ENCODE results near the gene GPATCH1.
A peak's percentile ranks its signal among the peaks of the same experiment; 100 is the strongest.

The GPATCH1 gene

GRCh38 chr19:33063356-33063752, 17.6 kb upstream of the GPATCH1 start:
- no peak overlapping the region for H3K4me3 ChIP-seq (ENCODE audit: low read depth in 1 of 2, low read length in 1 of 2)
- H3K36me3 ChIP-seq = no peaks in the 10 kb centered on the region
- no peaks in the 10 kb centered on the region for H3K9me3 ChIP-seq
- H3K27ac ChIP-seq = no peak overlapping the region
- TF ChIP-seq CTCF (IDR thresholded peaks at IDR 0.05) = no peak
- H3K4me1 ChIP-seq (ENCODE audit: control insufficient read depth in 1 of 2, insufficient read depth in 1 of 2, low read depth in 1 of 2, low read length in 1 of 2) = peaks cover 0 to 11% of the 10 kb centered on the region in 2 experiments
- peaks cover 90% of the 10 kb centered on the region for H3K27me3 ChIP-seq

- Histone ChIP-seq H3K36me3 (no peaks in the 10 kb centered on the region), H3K27ac (no peak overlapping the region), H3K4me1 (ENCODE audit: control insufficient read depth in 1 of 2, insufficient read depth in 1 of 2, low read depth in 1 of 2, low read length in 1 of 2) (peaks cover 0 to 11% of the 10 kb centered on the region in 2 experiments), H3K27me3 (peaks cover 92% of the 10 kb centered on the region), H3K4me3 (ENCODE audit: low read depth in 1 of 2, low read length in 1 of 2) (no peak overlapping the region), H3K9me3 (no peaks in the 10 kb centered on the region)
- no peak for TF ChIP-seq CTCF (IDR thresholded peaks at IDR 0.05)
These were observed 17.1 kb upstream of the GPATCH1 start for GRCh38 chr19:33063753-33064457.

- Histone ChIP-seq H3K27ac (no peak overlapping the region), H3K36me3 (no peaks in the 10 kb centered on the region), H3K4me1 (ENCODE audit: control insufficient read depth in 1 of 2, insufficient read depth in 1 of 2, low read depth in 1 of 2, low read length in 1 of 2) (peaks cover 0 to 11% of the 10 kb centered on the region in 2 experiments), H3K4me3 (ENCODE audit: low read depth in 1 of 2, low read length in 1 of 2) (peak overlapping the region in 1 of 2 experiments; percentile 24), H3K27me3 (peaks cover 96% of the 10 kb centered on the region), H3K9me3 (no peaks in the 10 kb centered on the region)
- TF ChIP-seq CTCF (IDR thresholded peaks at IDR 0.05) = no peak
These were observed 16.6 kb upstream of the GPATCH1 start for GRCh38 chr19:33064458-33064791.

- Histone ChIP-seq H3K9me3 (no peaks in the 10 kb centered on the region), H3K27ac (no peak within 1 kb of the TSS), H3K4me1 (ENCODE audit: control insufficient read depth in 1 of 2, insufficient read depth in 1 of 2, low read depth in 1 of 2, low read length in 1 of 2) (peaks cover 0 to 11% of the 10 kb centered on the region in 2 experiments), H3K27me3 (peaks cover 99% of the 10 kb centered on the region), H3K36me3 (no peaks in the 10 kb centered on the region), H3K4me3 (ENCODE audit: low read depth in 1 of 2, low read length in 1 of 2) (peak within 1 kb of the TSS in 1 of 2 experiments; percentile 24)
- no peak for TF ChIP-seq CTCF (IDR thresholded peaks at IDR 0.05)
These were observed 16.0 kb upstream of the GPATCH1 start, which contains the start of gene RHPN2 for GRCh38 chr19:33064792-33065550. Gene RHPN2 (minus strand): TSS chr19:33064888. CDS start chr19:33064852, 36 bp downstream.

- H3K9me3 ChIP-seq = no peaks in the 10 kb centered on the region
- H3K36me3 ChIP-seq = no peaks in the 10 kb centered on the region
- H3K27me3 ChIP-seq = peaks cover 89% of the 10 kb centered on the region
- H3K27ac ChIP-seq = no peak overlapping the region
- no peak overlapping the region for H3K4me3 ChIP-seq (ENCODE audit: low read depth in 1 of 2, low read length in 1 of 2)
- H3K4me1 ChIP-seq (ENCODE audit: control insufficient read depth in 1 of 2, insufficient read depth in 1 of 2, low read depth in 1 of 2, low read length in 1 of 2) = peaks cover 0 to 11% of the 10 kb centered on the region in 2 experiments
- no peak for TF ChIP-seq CTCF (IDR thresholded peaks at IDR 0.05)
These were observed 14.4 kb upstream of the GPATCH1 start for GRCh38 chr19:33066543-33066942.
